A673 (cell line): ENCODE data around the gene PCID2.

Experiments used
- CTCF ChIP-seq: fragments of 300-800, 200-600 bp; sonication (generic); conservative IDR thresholded peaks from 2 replicates; pipeline ENCODE4 v1.5.1; 2017; ENCODE audit warnings: low read depth, mild to moderate bottlenecking, antibody characterized with exemption, low read length, moderate library complexity, mixed read lengths
- EZH2 ChIP-seq: fragments of 200-600 bp; sonication (generic); IDR thresholded peaks from 2 replicates; pipeline ENCODE4 v1.6.1; 2017; ENCODE audit warnings: borderline replicate concordance, low read depth, mild to moderate bottlenecking, mixed read lengths, antibody characterized with exemption, low read length; ENCODE audit not compliant: poor library complexity, severe bottlenecking

- TF ChIP-seq CTCF (no peak), EZH2 (no peak)
Observed at GRCh38 chr13:113201815-113202214, 6.7 kb downstream of the PCID2 start.
